Neural progenitor cell (in vitro differentiated cells): Measurements from ENCODE around the gene GNAI1.

Source experiments
- CTCF ChIP-seq: fragments of 200-600 bp; sonication (generic); IDR thresholded peaks from 2 replicates; pipeline ENCODE4 v1.5.1; 2017; ENCODE audit warnings: antibody characterized with exemption, mild to moderate bottlenecking
- EZH2 ChIP-seq: fragments of 200-600 bp; sonication (generic); IDR thresholded peaks from 2 replicates; pipeline ENCODE4 v1.6.1; 2017; ENCODE audit warnings: antibody characterized with exemption, mild to moderate bottlenecking, moderate library complexity

GRCh38 chr7:80210400-80210799 lies 75.8 kb downstream of the GNAI1 start:
- TF ChIP-seq EZH2 (no peak), CTCF (no peak)
